Hepatocyte (in vitro differentiated cells): ENCODE data around the gene TPPP3.

ENCODE experiments used
- CTCF ChIP-seq: fragments of 200-600 bp; sonication (generic); IDR thresholded peaks from 2 replicates; pipeline ENCODE4 v1.5.1; 2016; ENCODE audit warnings: antibody characterized with exemption, mild to moderate bottlenecking; ENCODE audit not compliant: poor library complexity
- EZH2 ChIP-seq: fragments of 200-600 bp; sonication (generic); IDR thresholded peaks from 2 replicates; pipeline ENCODE4 v1.6.1; 2016; ENCODE audit warnings: antibody characterized with exemption, mild to moderate bottlenecking, borderline replicate concordance
- EZH2phosphoT487 ChIP-seq: fragments of 200-600 bp; sonication (generic); IDR thresholded peaks from one replicate; pipeline ENCODE4 v1.6.1; 2018; ENCODE audit warnings: antibody characterized with exemption, mild to moderate bottlenecking, low read depth, moderate library complexity; ENCODE audit not compliant: unreplicated experiment, severe bottlenecking

GRCh38 chr16:67403976-67404555 lies 10.8 kb upstream of the TPPP3 start:
- TF ChIP-seq CTCF, result no peak
- TF ChIP-seq EZH2, result no peak
- no peak for TF ChIP-seq EZH2phosphoT487
